ENCODE results near the gene PRAF2.

DNA sequence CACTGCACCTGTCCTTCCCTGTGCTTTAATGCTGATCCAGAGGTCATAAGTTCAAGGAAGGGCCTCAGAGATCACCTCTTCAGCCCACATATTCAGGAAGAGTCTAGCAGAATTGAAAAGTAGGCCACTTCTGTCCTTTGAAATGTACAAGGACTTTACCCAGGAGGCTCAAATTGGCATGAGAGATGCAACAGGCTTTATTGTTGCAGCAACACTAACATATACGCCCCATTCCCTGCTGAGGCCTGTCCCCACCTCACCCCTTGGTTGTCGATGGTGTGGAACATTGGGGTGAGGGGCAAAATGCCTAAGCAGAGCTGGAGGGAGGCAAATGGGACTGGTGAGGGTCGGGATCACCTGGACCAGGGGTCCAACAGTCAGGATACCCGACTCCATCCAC is 2.8 kb downstream of the PRAF2 start:
- TF ChIP-seq, protein P1, sequence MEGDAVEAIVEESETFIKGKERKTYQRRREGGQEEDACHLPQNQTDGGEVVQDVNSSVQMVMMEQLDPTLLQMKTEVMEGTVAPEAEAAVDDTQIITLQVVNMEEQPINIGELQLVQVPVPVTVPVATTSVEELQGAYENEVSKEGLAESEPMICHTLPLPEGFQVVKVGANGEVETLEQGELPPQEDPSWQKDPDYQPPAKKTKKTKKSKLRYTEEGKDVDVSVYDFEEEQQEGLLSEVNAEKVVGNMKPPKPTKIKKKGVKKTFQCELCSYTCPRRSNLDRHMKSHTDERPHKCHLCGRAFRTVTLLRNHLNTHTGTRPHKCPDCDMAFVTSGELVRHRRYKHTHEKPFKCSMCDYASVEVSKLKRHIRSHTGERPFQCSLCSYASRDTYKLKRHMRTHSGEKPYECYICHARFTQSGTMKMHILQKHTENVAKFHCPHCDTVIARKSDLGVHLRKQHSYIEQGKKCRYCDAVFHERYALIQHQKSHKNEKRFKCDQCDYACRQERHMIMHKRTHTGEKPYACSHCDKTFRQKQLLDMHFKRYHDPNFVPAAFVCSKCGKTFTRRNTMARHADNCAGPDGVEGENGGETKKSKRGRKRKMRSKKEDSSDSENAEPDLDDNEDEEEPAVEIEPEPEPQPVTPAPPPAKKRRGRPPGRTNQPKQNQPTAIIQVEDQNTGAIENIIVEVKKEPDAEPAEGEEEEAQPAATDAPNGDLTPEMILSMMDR (IDR thresholded peaks at IDR 0.05; ENCODE audit: insufficient read depth, low read length, poor library complexity, severe bottlenecking): no peak
- no peak for TF ChIP-seq EZH2phosphoT487 (conservative IDR thresholded peaks at IDR 0.05; ENCODE audit: low read length)
